A549 (cell line): Measurements from ENCODE around the gene GPT2. TPM values are rescaled to one million over a fixed set of nuclear protein-coding genes. Genes with fewer than 3 reads are reported as not detected.
"Not testable (repeated sequence)": the region's sequence is repeated elsewhere in the genome, so short reads cannot be mapped to it uniquely, and the experiment has no call there.

Experiments
- ATAC-seq, 2 experiments: fragments of 200-7000 bp in 1 of 2; fragments of >200 bp in 1 of 2; cut with Nextera tagmentation in 1 of 2; cut with Tn5 transposase in 1 of 2; 3 replicates each; pipeline versions ENCODE4 v1.8.0 to v1.9.1; 2018 to 2020; ENCODE audit warnings: mild to moderate bottlenecking in 1 of 2, moderate library complexity in 1 of 2
- CTCF ChIA-PET: fragments of 300-600 bp; sonication (Branson Sonifier 250); formaldehyde crosslinking; extraction: SDS; loops from one replicate; lab custom pipeline; 2021; ENCODE audit warnings: antibody characterized with exemption, inconsistent platforms; lab: Yijun Ruan, JAX
- POLR2A ChIA-PET: fragments of 350-600 bp; formaldehyde crosslinking; extraction: SDS; loops from one replicate; lab custom pipeline; 2021; ENCODE audit warnings: antibody characterized with exemption, inconsistent platforms; lab: Yijun Ruan, JAX
- DNase-seq, 2 experiments: peaks; one replicate each; pipeline versions ENCODE4 v3.0.0 to v3.0.0-alpha.2; 2011 to 2016; ENCODE audit warnings: low read depth in 1 of 2, low spot score in 1 of 2
- FAIRE-seq: peaks from 2 replicates; lab custom pipeline; 2011; peaks lifted over from hg19 to GRCh38; lab: Jason Lieb, UNC
- H3K27ac ChIP-seq, 2 experiments: fragments of >200 bp; sonication (Bioruptor Twin); formaldehyde crosslinking; 3 replicates each; pipeline ENCODE4 v1.5.1; 2016 to 2017
- H3K4me1 ChIP-seq: fragments of >200 bp; sonication (Bioruptor Twin); formaldehyde crosslinking; 3 replicates; pipeline ENCODE4 v1.6.1; 2016
- H3K4me2 ChIP-seq: fragments of >200 bp; sonication (Bioruptor Twin); formaldehyde crosslinking; 3 replicates; pipeline ENCODE4 v1.6.1; 2016
- H3K4me3 ChIP-seq: fragments of >200 bp; sonication (Bioruptor Twin); formaldehyde crosslinking; 3 replicates; pipeline ENCODE4 v1.5.1; 2016
- H3K9me3 ChIP-seq: fragments of >200 bp; sonication (Bioruptor Twin); formaldehyde crosslinking; 3 replicates; pipeline ENCODE4 v1.6.1; 2016
- BHLHE40 ChIP-seq: IDR thresholded peaks from 2 replicates; pipeline ENCODE4 v1.6.1; 2012; ENCODE audit warnings: low read depth, low read length, inconsistent platforms
- CEBPB ChIP-seq, 2 experiments: fragments of >200 bp in 1 of 2; sonication (Bioruptor Twin) in 1 of 2; formaldehyde crosslinking in 1 of 2; IDR thresholded peaks; 2 replicates each; pipeline ENCODE4 v1.6.1; 2012 to 2016
- CHD4 ChIP-seq: fragments of 200-600 bp; sonication (generic); IDR thresholded peaks from 2 replicates; pipeline ENCODE4 v1.6.1; 2016; ENCODE audit warnings: antibody characterized with exemption, mild to moderate bottlenecking, borderline replicate concordance
- FOSL2 ChIP-seq, 2 experiments: fragments of 450-650 bp in 1 of 2; fragments of >200 bp in 1 of 2; sonication (Bioruptor Twin) in 1 of 2; formaldehyde crosslinking; IDR thresholded peaks; 2 replicates each; pipeline versions ENCODE4 v1.5.0 to v1.6.1; 2016 to 2020; ENCODE audit warnings: mild to moderate bottlenecking in 1 of 2, moderate library complexity in 1 of 2
- HDAC2 ChIP-seq: fragments of 200-600 bp; sonication (generic); IDR thresholded peaks from 2 replicates; pipeline ENCODE4 v1.6.1; 2016
- NFE2L2 ChIP-seq: fragments of 150-350 bp; conservative IDR thresholded peaks from 2 replicates; pipeline ENCODE4 v1.6.1; 2014; ENCODE audit warnings: low read length
- PHF8 ChIP-seq: fragments of 200-600 bp; sonication (generic); IDR thresholded peaks from 2 replicates; pipeline ENCODE4 v1.6.1; 2016; ENCODE audit warnings: low read depth, mild to moderate bottlenecking, antibody characterized with exemption, moderate library complexity, borderline replicate concordance
- RAD21 ChIP-seq, 2 experiments: fragments of >200 bp in 1 of 2; sonication (Bioruptor Twin) in 1 of 2; formaldehyde crosslinking in 1 of 2; IDR thresholded peaks in 1 of 2; conservative IDR thresholded peaks in 1 of 2; 2 replicates in 1 of 2; 3 replicates in 1 of 2; pipeline ENCODE4 v1.6.1; 2012 to 2018; ENCODE audit warnings: inconsistent platforms in 1 of 2
- RCOR1 ChIP-seq: fragments of 150-350 bp; IDR thresholded peaks from 2 replicates; pipeline ENCODE4 v1.6.1; 2014; ENCODE audit warnings: antibody characterized with exemption, low read length, low read depth
- TFCP2L1 ChIP-seq: fragments of 250-450 bp; sonication (Bioruptor Pico); IDR thresholded peaks from 2 replicates; pipeline ENCODE4 v1.5.0; 2021; ENCODE audit warnings: mild to moderate bottlenecking
- WGBS: methylation state at CpG from one replicate; pipeline ENCODE4 v1.1.6; 2017; ENCODE audit errors: missing lambda C conversion rate; 5-methylcytosine and 5-hydroxymethylcytosine counted together
- polyA plus RNA-seq, 4 experiments: library from polyadenylated mRNA; depleted of rRNA in 3 of 4; stranded (reverse); fragments of >200 nt; fragmentation: RNase III in 1 of 4; extraction: RNeasy Plus Mini Kit Qiagen cat#74134 plus additional on column Dnase treatment in 1 of 4; gene quantifications; 2 replicates in 3 of 4; 3 replicates in 1 of 4; pipeline ENCODE4 v1.2.3, GENCODE V29; 2011 to 2017
- TF ChIP-seq, protein P1 (sequence below): IDR thresholded peaks from 2 replicates; pipeline ENCODE4 v1.6.1; 2012; ENCODE audit warnings: low read depth, borderline replicate concordance
- TF ChIP-seq, protein P2 (sequence below): fragments of >200 bp; sonication (Bioruptor Twin); formaldehyde crosslinking; IDR thresholded peaks from 3 replicates; pipeline ENCODE4 v1.6.1; 2016
- TF ChIP-seq, protein P3 (sequence below): fragments of 200-600 bp; sonication (generic); IDR thresholded peaks from 2 replicates; pipeline ENCODE4 v1.6.1; 2016; ENCODE audit warnings: antibody characterized with exemption, mild to moderate bottlenecking, moderate library complexity

GPT2 gene
- polyA plus RNA-seq, 2 of the 4 experiments (the other 2 are of a cell fraction) = 8.9 to 15.3 TPM

DNA sequence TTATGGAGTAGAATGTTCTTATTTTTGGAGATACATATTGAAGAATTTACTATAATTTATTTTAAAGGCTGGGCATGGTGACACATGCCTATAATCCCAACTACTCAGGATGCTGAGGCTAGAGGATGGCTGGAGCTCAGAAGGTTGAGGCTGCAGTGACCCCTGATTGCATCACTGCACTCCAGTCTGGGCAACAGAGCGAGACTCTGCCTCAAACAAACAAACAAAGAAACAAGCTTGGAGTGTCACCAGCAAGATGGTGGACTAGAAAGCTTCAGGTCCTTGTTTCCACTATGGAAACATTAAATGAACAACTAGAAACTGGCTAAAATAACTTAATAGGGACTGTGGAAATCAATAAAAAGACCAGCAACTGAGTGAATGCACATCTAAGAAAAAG, 17.9 kb upstream of the GPT2 start:
- 19% methylated on average over 1 of the region's 1 CpG for WGBS
- H3K9me3 ChIP-seq = no peaks in the 10 kb centered on the region
- TF ChIP-seq, protein P1, sequence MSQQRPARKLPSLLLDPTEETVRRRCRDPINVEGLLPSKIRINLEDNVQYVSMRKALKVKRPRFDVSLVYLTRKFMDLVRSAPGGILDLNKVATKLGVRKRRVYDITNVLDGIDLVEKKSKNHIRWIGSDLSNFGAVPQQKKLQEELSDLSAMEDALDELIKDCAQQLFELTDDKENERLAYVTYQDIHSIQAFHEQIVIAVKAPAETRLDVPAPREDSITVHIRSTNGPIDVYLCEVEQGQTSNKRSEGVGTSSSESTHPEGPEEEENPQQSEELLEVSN = no peak
- TF ChIP-seq CHD4 (no peak), FOSL2 (IDR thresholded peaks at IDR 0.05) (no peak), FOSL2 (CRISPR knock-in tag; IDR thresholded peaks at IDR 0.05) (no peak), PHF8 (no peak), NFE2L2 (no peak)
- TF ChIP-seq, protein P2, sequence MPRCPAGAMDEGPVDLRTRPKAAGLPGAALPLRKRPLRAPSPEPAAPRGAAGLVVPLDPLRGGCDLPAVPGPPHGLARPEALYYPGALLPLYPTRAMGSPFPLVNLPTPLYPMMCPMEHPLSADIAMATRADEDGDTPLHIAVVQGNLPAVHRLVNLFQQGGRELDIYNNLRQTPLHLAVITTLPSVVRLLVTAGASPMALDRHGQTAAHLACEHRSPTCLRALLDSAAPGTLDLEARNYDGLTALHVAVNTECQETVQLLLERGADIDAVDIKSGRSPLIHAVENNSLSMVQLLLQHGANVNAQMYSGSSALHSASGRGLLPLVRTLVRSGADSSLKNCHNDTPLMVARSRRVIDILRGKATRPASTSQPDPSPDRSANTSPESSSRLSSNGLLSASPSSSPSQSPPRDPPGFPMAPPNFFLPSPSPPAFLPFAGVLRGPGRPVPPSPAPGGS = no peak
- DNase-seq (no peak), ATAC-seq (no peak), FAIRE-seq (no peak)
- H3K27ac ChIP-seq = no peak overlapping the region
- ChIA-PET CTCF (interaction anchor here (0.9 to 5.2 kb wide), 4 partner anchors 12 to 275 kb away, joined by 4 to 41 read pairs (median 6); no protein-coding TSS in a partner anchor), POLR2A (no interaction called here)
- H3K4me2 ChIP-seq = no peak overlapping the region
- H3K4me3 ChIP-seq = no peak overlapping the region
- peaks cover 10% of the 10 kb centered on the region; the same call in 1 of the 3 replicates for H3K4me1 ChIP-seq

DNA sequence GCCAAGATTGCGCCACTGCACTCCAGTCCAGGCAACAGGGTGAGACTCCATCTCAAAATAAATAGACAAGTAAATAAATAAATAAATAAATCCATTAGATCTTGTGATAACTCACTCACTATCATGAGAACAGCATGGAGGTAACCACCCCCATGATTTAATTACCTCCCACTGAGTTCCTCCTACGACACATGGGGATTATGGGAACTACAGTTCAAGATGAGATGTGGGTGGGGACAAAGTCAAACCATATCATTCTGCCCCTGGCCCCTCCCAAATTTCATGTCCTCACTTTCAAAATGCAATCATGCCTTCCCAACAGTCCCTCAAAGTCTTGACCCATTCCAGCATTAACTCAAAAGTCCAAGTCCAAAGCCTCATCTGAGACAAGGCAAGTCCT, 16.7 kb upstream of the GPT2 start:
- 78% methylated on average over 2 of the region's 2 CpGs for WGBS
- H3K27ac ChIP-seq, H3K4me2 ChIP-seq, H3K4me1 ChIP-seq, H3K9me3 ChIP-seq, ATAC-seq, POLR2A ChIA-PET, H3K4me3 ChIP-seq, FAIRE-seq, DNase-seq: not testable (repeated sequence)
- CTCF ChIA-PET = interaction anchor here (1.2 to 1.3 kb wide), 2 partner anchors 13 to 16 kb away, joined by 3 to 4 read pairs; partner anchors contain the start of gene GPT2

DNA sequence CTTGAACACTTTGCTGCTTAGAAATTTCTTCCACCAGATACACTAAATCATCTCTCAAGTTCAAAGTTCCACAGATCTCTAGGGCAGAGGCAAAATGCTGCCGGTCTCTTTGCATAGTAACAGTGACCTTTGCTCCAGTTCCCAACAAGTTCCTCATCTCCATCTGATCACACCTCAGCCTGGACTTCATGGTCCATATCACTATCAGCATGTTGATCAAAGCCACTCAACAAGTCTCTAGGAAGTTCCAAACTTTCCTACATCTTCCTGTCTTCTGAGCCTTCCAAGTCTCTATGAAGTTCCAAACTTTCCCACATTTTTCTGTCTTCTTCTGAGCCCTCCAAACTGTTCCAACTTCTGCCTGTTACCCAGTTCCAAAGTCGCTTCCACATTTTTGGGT, 15.3 kb upstream of the GPT2 start:
- DNase-seq, H3K27ac ChIP-seq, FAIRE-seq, H3K4me1 ChIP-seq, H3K9me3 ChIP-seq, POLR2A ChIA-PET, ATAC-seq, H3K4me2 ChIP-seq, H3K4me3 ChIP-seq: not testable (repeated sequence)
- 45% methylated on average over 2 of the region's 2 CpGs for WGBS
- CTCF ChIA-PET = interaction anchor here (1.1 to 1.2 kb wide), 2 partner anchors 15 to 64 kb away, joined by 3 read pairs; partner anchors contain the start of gene GPT2

DNA sequence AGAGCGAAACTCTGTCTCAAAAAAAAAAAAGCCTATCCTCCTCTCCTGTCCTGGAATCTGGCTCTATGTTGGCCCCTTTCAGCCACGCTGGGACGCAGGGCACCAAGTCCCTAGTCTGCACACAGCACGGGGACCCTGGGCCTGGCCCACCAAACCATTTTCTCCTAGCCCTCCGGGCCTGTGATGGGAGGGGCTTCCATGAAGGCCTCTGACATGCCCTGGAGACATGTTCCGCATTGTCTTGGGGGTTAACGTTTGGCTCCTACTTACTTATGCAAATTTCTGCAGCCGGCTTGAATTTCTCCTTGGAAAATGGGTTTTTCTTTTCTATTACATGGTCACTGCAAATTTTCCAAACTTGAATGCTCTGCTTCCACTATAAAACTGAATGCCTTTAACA, 12.6 kb upstream of the GPT2 start:
- Histone ChIP-seq H3K9me3 (no peaks in the 10 kb centered on the region), H3K4me2 (no peak overlapping the region), H3K27ac (no peak overlapping the region), H3K4me1 (peaks cover 8% of the 10 kb centered on the region; the same call in 2 of the 3 replicates), H3K4me3 (no peak overlapping the region)
- CTCF ChIA-PET = interaction anchor here (1.8 kb wide), 1 partner anchor 17 kb away, joined by 4 read pairs; no protein-coding TSS in a partner anchor
- DNase-seq (no peak), ATAC-seq (no peak), FAIRE-seq (no peak)
- POLR2A ChIA-PET = no interaction called here
- 82% methylated on average over 8 of the region's 8 CpGs for WGBS
- TF ChIP-seq RCOR1 (no peak), RAD21 (conservative IDR thresholded peaks at IDR 0.05 in 1 of 2, IDR thresholded peaks at IDR 0.05 in 1 of 2) (no peak), HDAC2 (no peak), TFCP2L1 (CRISPR knock-in tag) (no peak), BHLHE40 (no peak), CEBPB (IDR thresholded peaks at IDR 0.05) (no peak)
- TF ChIP-seq, protein P3, sequence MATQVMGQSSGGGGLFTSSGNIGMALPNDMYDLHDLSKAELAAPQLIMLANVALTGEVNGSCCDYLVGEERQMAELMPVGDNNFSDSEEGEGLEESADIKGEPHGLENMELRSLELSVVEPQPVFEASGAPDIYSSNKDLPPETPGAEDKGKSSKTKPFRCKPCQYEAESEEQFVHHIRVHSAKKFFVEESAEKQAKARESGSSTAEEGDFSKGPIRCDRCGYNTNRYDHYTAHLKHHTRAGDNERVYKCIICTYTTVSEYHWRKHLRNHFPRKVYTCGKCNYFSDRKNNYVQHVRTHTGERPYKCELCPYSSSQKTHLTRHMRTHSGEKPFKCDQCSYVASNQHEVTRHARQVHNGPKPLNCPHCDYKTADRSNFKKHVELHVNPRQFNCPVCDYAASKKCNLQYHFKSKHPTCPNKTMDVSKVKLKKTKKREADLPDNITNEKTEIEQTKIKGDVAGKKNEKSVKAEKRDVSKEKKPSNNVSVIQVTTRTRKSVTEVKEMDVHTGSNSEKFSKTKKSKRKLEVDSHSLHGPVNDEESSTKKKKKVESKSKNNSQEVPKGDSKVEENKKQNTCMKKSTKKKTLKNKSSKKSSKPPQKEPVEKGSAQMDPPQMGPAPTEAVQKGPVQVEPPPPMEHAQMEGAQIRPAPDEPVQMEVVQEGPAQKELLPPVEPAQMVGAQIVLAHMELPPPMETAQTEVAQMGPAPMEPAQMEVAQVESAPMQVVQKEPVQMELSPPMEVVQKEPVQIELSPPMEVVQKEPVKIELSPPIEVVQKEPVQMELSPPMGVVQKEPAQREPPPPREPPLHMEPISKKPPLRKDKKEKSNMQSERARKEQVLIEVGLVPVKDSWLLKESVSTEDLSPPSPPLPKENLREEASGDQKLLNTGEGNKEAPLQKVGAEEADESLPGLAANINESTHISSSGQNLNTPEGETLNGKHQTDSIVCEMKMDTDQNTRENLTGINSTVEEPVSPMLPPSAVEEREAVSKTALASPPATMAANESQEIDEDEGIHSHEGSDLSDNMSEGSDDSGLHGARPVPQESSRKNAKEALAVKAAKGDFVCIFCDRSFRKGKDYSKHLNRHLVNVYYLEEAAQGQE = no peak
